ENCODE measurements around the gene CRY2. TPM values are rescaled to one million over a fixed set of nuclear protein-coding genes. Genes with fewer than 3 reads are reported as not detected.

CRY2 gene
- total RNA-seq, 2 donors from 2014 or later, result 24.6 to 65.9 TPM

DNA sequence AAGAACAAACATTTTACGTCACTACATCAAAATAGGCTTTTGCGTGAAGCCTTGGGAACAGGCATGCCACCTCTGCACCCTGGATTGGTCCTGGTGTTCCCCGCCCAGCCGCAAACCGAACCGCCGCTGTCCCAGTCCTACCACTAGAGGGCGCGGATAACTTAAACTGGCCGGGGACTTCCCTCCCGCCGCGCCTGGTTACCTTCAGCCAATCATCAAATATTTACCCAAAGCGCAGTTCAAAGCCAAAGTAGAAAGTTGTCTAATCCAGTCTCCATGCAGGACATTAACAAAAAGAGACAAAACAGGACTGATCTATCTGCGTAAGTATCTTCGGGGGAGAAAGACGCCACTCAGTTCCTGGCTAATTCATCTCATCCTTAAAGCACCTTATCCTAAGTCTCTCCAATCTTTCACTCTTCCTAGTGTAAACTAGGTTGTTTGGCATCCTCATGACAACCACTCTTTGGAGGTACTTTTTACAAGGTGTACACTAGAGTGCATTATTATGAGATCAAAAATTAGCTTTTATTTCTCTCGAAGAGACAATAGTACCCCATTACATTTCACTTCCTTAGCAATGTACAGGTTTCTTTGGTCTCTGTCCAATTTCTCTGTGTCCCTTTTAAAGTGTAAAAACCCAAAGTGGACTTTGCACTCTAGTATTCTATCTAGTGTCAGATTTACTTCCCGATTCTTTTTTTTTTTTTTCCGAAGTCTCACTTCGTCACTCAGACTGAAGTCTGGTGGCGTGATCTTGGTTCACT, 3.9 kb upstream of the CRY2 start:
- DNase-seq (peak; percentile 95 to 96 (median 96)), ATAC-seq (peak; percentile 68)
- intact Hi-C loops (cut with DNase I), result no loop called here
- H3K36me3 ChIP-seq (replicated peaks in 1 of 2; ENCODE audit: insufficient read depth in 1 of 2, low read depth in 2 of 2), result no peaks in the 10 kb centered on the region
- WGBS, 2 donors, result 0 to 3% methylated on average over 22 of the region's 22 CpGs
- peaks cover 36% of the 10 kb centered on the region for H3K4me1 ChIP-seq
- no peaks in the 10 kb centered on the region for H3K27me3 ChIP-seq
- no peaks in the 10 kb centered on the region for H3K9me3 ChIP-seq
- H3K27ac ChIP-seq, result peak overlapping the region; percentile 90 to 96 (median 95)
- H3K4me3 ChIP-seq, result no peak overlapping the region
- TF ChIP-seq, protein P1, sequence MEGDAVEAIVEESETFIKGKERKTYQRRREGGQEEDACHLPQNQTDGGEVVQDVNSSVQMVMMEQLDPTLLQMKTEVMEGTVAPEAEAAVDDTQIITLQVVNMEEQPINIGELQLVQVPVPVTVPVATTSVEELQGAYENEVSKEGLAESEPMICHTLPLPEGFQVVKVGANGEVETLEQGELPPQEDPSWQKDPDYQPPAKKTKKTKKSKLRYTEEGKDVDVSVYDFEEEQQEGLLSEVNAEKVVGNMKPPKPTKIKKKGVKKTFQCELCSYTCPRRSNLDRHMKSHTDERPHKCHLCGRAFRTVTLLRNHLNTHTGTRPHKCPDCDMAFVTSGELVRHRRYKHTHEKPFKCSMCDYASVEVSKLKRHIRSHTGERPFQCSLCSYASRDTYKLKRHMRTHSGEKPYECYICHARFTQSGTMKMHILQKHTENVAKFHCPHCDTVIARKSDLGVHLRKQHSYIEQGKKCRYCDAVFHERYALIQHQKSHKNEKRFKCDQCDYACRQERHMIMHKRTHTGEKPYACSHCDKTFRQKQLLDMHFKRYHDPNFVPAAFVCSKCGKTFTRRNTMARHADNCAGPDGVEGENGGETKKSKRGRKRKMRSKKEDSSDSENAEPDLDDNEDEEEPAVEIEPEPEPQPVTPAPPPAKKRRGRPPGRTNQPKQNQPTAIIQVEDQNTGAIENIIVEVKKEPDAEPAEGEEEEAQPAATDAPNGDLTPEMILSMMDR (IDR thresholded peaks at IDR 0.05), result peak; percentile 88 to 98 (median 97)
- TF ChIP-seq POLR2A (IDR thresholded peaks at IDR 0.05), result peak in 2 of 3 donors; percentile 41 to 64

DNA sequence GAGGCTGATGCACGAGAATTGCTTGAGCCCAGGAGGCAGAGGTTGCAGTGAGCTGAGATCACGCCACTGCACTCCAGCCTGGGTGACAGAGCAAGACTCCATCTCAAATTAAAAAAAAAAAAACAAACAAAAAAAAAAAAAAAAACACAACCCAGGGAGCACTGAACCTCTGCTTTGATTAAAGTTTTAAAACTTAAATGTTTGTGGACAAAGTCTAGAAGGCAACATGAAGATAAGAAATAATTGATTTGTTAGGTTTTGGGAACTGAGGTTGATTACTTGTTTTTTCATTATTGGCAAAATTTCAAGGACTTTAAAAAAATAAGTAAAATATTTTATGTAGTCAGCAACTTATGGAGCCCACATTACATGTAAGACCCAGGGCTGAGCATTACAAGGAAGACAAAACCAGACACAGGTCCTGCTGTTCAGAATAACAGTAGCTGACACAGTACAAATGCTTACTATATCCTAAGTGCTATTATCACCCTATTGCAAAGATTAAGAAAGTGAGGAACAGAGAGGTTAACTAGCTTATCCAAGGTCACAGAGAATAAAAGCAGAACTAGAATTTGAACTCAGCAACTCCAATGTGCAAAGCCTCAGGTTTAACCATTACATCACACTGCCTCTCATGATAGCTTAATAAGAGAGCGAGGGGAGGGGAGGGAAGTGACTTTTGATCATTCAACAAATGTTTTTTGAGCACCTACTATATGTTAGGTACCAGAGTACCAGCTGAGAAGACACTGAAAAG, 2.3 kb upstream of the CRY2 start:
- ATAC-seq (no peak), DNase-seq (no peak)
- WGBS, 2 donors, result 74 to 77% methylated on average over 3 of the region's 3 CpGs
- H3K36me3 ChIP-seq (replicated peaks in 1 of 2; ENCODE audit: insufficient read depth in 1 of 2, low read depth in 2 of 2), result no peaks in the 10 kb centered on the region
- TF ChIP-seq, protein P1 (IDR thresholded peaks at IDR 0.05), result no peak
- TF ChIP-seq POLR2A (IDR thresholded peaks at IDR 0.05), result no peak
- H3K4me3 ChIP-seq, result no peak overlapping the region
- intact Hi-C loops (cut with DNase I), result no loop called here
- H3K27ac ChIP-seq, result peak overlapping the region in 3 of 4 donors; percentile 95 to 98 (median 96)
- H3K9me3 ChIP-seq, result no peaks in the 10 kb centered on the region
- H3K27me3 ChIP-seq, result no peaks in the 10 kb centered on the region
- peaks cover 53% of the 10 kb centered on the region for H3K4me1 ChIP-seq

DNA sequence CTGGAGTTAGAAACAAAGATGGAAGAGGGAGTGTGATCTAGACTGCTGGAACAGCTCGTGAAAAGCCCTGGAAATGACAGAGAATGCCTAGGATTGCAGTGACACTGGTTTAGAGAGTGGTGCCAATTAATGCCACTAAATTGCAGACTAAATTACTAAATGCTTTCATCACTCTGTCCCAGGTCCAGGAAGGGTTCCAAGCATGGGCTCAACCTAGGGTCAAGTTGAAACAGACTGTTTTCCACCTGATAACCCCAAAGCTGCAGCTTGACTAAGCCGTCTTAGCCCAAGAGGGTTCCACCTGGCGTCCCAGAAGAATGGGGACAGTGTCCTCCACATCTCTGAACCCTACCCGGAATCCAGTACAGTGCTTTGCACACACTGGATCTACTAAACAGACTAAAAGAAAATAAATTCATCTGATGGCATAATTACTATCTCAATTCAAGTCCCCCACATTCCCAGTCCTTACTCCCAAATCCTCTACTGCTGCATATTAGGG, 1.1 kb upstream of the CRY2 start:
- Histone ChIP-seq H3K9me3 (no peaks in the 10 kb centered on the region), H3K27me3 (no peaks in the 10 kb centered on the region), H3K4me3 (no peak overlapping the region), H3K4me1 (peaks cover 65% of the 10 kb centered on the region), H3K27ac (peak overlapping the region; percentile 84 to 98 (median 96)), H3K36me3 (replicated peaks in 1 of 2; ENCODE audit: insufficient read depth in 1 of 2, low read depth in 2 of 2) (no peaks in the 10 kb centered on the region)
- whole genome bisulfite sequencing, 2 donors, result 76 to 80% methylated on average over 4 of the region's 4 CpGs
- TF ChIP-seq, protein P1 (IDR thresholded peaks at IDR 0.05), result no peak
- TF ChIP-seq POLR2A (IDR thresholded peaks at IDR 0.05), result no peak
- intact Hi-C loops (cut with DNase I), result no loop called here
- DNase-seq, result no peak
- ATAC-seq, result no peak

DNA sequence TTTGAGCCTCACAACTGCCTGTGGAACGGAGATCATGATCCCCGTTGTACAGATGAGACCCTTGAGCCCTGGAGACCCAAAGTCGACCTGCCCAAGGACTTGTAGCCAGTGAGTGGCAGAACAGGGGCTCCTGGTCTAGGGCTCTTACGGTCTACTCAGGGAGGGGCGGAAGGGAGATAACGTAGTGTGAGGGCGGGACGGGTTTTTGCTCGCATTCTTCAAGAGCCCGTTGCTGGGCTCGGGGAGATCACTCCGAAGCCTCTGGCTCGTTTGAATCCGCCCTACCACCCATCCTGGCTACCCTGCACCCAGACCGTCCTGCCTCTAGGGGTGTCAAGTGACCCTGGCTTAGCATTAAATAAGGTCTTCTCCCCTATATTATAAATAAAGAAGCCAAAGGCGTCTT, 639 bp downstream of the CRY2 start:
- Histone ChIP-seq H3K27ac (peak overlapping the region; percentile 95 to 98 (median 97)), H3K4me3 (peak overlapping the region; percentile 84 to 94), H3K4me1 (peaks cover 77% of the 10 kb centered on the region), H3K36me3 (replicated peaks in 1 of 2; ENCODE audit: insufficient read depth in 1 of 2, low read depth in 2 of 2) (no peaks in the 10 kb centered on the region), H3K27me3 (no peaks in the 10 kb centered on the region), H3K9me3 (no peaks in the 10 kb centered on the region)
- TF ChIP-seq, protein P1 (IDR thresholded peaks at IDR 0.05), result peak in 3 of 7 experiments; percentile 4 to 13 (median 11)
- no peak for TF ChIP-seq POLR2A (IDR thresholded peaks at IDR 0.05)
- ATAC-seq (peak; percentile 13), DNase-seq (peak; percentile 57 to 68 (median 62))
- intact Hi-C loops (cut with DNase I), result no loop called here
- 1 to 2% methylated on average over 5 to 16 of the region's 16 CpGs for WGBS, 2 donors
